Cardiac muscle cell (in vitro differentiated cells and primary cell): ENCODE measurements around the gene IRX3. TPM values are rescaled to one million over a fixed set of nuclear protein-coding genes. Genes with fewer than 3 reads are reported as not detected.

Source experiments
- DNase-seq, 2 donors: peaks; one replicate each; pipeline versions ENCODE4 v3.0.0 to v3.0.0-alpha.2; 2010 to 2017; ENCODE audit warnings: low read depth in 1 of 2, low spot score in 1 of 2
- H3K27ac ChIP-seq: fragments of 200-600 bp; sonication (generic); 2 replicates; pipeline ENCODE4 v1.5.1; 2016
- H3K27me3 ChIP-seq: fragments of 200-600 bp; sonication (generic); 2 replicates; pipeline ENCODE4 v1.6.0; 2016; ENCODE audit warnings: control low read depth
- H3K36me3 ChIP-seq: fragments of 200-600 bp; sonication (generic); 2 replicates; pipeline ENCODE4 v1.5.1; 2016; ENCODE audit warnings: control low read depth
- H3K4me1 ChIP-seq: fragments of 200-600 bp; sonication (generic); 2 replicates; pipeline ENCODE4 v1.8.1; 2017; ENCODE audit warnings: low read depth, mild to moderate bottlenecking, mixed run types
- H3K4me3 ChIP-seq: fragments of 200-600 bp; sonication (generic); 2 replicates; pipeline ENCODE4 v1.5.1; 2016; ENCODE audit warnings: mild to moderate bottlenecking
- H3K9me3 ChIP-seq: fragments of 200-600 bp; sonication (generic); 2 replicates; pipeline ENCODE4 v1.5.1; 2017; ENCODE audit warnings: low read depth, mild to moderate bottlenecking, control low read depth
- polyA plus RNA-seq: library from polyadenylated mRNA; unstranded; fragments of >200 nt; fragmentation: Nextera tagmentation; extraction: Ambion mirVana; gene quantifications from 2 replicates; pipeline ENCODE4 v1.2.1, GENCODE V29; 2016
- total RNA-seq: library from RNA; depleted of rRNA; stranded (reverse); fragments of >200 nt; gene quantifications from 2 replicates; pipeline ENCODE4 v1.2.3, GENCODE V29; 2016
- TF ChIP-seq, protein P1 (sequence below): IDR thresholded peaks from 2 replicates; pipeline ENCODE4 v1.5.1; 2012; ENCODE audit warnings: low read depth, mild to moderate bottlenecking, low read length

The IRX3 gene
- total and polyA plus RNA-seq, 2 experiments from 2014 or later, result 190 to 209 TPM

DNA sequence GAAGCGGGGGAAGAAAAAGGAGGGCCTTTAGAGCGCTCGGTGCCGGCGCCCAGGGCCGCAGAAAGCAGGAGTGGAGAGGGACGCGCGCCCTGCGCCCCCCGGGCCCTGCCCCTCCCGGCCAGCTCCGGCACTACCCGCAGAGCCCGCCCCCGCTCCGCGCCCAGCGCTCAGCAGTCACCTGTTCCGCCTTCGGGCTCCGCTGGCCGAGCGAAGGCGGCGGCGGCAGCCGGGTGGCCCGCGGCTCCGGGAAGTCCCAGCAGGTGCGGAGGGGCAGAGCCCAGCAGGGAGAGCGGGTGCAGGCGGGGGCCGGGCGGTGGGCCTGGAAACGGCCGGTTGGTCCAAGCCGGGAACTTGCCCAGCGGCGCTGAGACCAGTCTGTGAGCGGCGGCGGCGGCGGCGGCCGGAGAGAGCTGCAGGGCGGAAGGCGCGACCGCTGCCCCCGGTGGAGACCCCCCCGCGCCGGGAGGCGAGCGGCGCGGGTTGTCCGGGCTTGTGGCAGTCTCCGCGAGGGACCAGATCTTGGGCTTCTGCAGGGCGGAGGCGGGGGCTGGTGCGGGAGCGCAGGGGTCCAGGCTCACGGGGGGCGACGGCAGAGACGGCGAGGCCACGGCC, 2.2 kb downstream of the IRX3 start:
- DNase-seq, result peak in 1 of 2 donors; percentile 34
- TF ChIP-seq, protein P1, sequence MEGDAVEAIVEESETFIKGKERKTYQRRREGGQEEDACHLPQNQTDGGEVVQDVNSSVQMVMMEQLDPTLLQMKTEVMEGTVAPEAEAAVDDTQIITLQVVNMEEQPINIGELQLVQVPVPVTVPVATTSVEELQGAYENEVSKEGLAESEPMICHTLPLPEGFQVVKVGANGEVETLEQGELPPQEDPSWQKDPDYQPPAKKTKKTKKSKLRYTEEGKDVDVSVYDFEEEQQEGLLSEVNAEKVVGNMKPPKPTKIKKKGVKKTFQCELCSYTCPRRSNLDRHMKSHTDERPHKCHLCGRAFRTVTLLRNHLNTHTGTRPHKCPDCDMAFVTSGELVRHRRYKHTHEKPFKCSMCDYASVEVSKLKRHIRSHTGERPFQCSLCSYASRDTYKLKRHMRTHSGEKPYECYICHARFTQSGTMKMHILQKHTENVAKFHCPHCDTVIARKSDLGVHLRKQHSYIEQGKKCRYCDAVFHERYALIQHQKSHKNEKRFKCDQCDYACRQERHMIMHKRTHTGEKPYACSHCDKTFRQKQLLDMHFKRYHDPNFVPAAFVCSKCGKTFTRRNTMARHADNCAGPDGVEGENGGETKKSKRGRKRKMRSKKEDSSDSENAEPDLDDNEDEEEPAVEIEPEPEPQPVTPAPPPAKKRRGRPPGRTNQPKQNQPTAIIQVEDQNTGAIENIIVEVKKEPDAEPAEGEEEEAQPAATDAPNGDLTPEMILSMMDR, result no peak
- Histone ChIP-seq H3K27ac (peak overlapping the region; percentile 99), H3K27me3 (peaks cover 5% of the 10 kb centered on the region), H3K4me1 (peaks cover 10% of the 10 kb centered on the region), H3K4me3 (peak overlapping the region; percentile 99), H3K36me3 (peaks cover 24% of the 10 kb centered on the region), H3K9me3 (no peaks in the 10 kb centered on the region)

DNA sequence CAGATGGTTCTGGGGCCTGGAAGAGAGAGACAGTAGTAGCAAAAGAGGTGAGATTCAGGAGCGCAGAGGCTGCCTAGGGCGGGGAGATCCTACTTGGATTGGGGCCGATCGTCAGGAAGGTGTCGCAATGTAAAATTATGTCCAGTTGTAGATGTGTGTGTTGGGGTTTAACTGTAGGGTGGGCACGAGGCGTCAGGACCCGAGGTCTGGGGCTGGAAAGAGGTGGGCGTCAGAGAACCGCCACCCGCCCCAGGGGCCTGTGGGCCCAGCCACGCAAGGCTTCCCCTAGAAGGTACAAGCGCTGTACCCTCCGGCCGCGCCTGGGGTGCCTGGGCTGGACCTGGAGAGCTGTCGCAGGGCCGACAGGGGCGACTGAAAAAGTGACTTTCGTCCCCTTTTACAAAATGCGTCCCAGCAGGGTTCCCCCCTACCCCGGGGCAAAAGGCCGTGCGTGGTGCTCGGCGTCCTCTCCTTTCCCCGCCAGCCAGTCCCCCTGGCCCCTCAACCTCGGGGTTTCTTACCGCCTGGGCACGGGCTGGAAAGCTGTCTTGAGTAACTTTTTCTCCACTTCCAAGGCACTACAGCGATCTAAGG, 2.8 kb downstream of the IRX3 start:
- Histone ChIP-seq H3K27me3 (peaks cover 2% of the 10 kb centered on the region), H3K4me1 (peaks cover 10% of the 10 kb centered on the region), H3K36me3 (peaks cover 24% of the 10 kb centered on the region), H3K27ac (peak overlapping the region; percentile 99), H3K4me3 (peak overlapping the region; percentile 99), H3K9me3 (no peaks in the 10 kb centered on the region)
- peak in 1 of 2 donors; percentile 31 for DNase-seq
- TF ChIP-seq, protein P1, result no peak

DNA sequence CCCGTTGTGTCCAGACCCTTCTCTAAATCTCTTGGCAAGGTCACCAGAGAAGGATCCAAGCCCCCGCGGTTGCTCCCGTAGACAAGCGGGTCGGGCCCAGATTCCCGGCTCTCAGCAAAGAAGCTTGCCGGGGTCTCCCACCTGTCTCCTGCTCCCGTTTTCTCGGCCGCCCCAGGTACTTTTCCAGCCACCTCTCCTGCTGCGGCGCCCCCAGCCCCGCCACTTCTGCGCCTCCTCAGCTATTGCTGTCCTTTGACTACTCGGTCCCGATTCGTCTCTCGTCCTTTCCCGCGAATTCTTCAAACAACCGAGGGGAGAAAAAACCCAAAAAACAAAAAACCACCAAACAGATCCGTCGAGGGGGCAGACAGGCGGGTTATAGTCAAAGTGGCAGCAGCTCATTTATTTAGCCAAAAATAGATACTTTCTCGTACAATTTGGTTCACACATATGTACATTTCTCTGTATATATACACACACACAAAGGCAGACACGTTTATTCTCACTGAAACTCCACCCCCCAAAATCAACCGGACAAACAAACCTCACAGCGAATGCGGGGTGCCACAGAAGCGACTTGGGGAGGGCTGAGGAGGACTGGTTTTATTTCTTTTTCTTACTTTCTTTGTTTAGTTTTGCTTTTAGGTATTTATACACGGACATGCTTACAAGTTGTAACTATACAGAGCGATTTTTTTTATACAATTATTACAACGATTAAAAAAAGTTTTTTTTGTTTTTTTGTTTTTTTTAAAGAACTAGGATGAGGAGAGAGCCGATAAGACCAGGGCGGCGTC, 3.5 kb downstream of the IRX3 start:
- peak overlapping the region; percentile 99 for H3K4me3 ChIP-seq
- H3K27me3 ChIP-seq, result no peaks in the 10 kb centered on the region
- peaks cover 10% of the 10 kb centered on the region for H3K4me1 ChIP-seq
- H3K27ac ChIP-seq, result peak overlapping the region; percentile 99
- peak in 1 of 2 donors; percentile 37 for DNase-seq
- no peaks in the 10 kb centered on the region for H3K9me3 ChIP-seq
- H3K36me3 ChIP-seq, result peaks cover 24% of the 10 kb centered on the region
- TF ChIP-seq, protein P1, result no peak

- Histone ChIP-seq H3K27me3 (no peaks in the 10 kb centered on the region), H3K27ac (peak overlapping the region; percentile 99), H3K4me1 (peaks cover 15% of the 10 kb centered on the region), H3K36me3 (peaks cover 24% of the 10 kb centered on the region), H3K4me3 (peak overlapping the region; percentile 99), H3K9me3 (no peaks in the 10 kb centered on the region)
- peak; percentile 62 to 88 for DNase-seq
- TF ChIP-seq, protein P1, result peak; percentile 53
These were observed 4.2 kb downstream of the IRX3 start for GRCh38 chr16:54282202-54282927.

- no peaks in the 10 kb centered on the region for H3K27me3 ChIP-seq
- TF ChIP-seq, protein P1, result no peak
- H3K27ac ChIP-seq, result peak overlapping the region; percentile 99
- H3K4me1 ChIP-seq, result peaks cover 15% of the 10 kb centered on the region
- no peaks in the 10 kb centered on the region for H3K9me3 ChIP-seq
- peak in 1 of 2 donors; percentile 43 for DNase-seq
- peak overlapping the region; percentile 99 for H3K4me3 ChIP-seq
- peaks cover 24% of the 10 kb centered on the region for H3K36me3 ChIP-seq
These were observed 4.9 kb downstream of the IRX3 start for GRCh38 chr16:54281535-54282201.
